ENCODE data around the gene TMEM156. TPM values are rescaled to one million over a fixed set of nuclear protein-coding genes. Genes with fewer than 3 reads are reported as not detected.

The TMEM156 gene
- total and polyA plus RNA-seq, 12 donors: 0.10 to 1.1 (median 0.13) TPM; not detected in 7

DNA sequence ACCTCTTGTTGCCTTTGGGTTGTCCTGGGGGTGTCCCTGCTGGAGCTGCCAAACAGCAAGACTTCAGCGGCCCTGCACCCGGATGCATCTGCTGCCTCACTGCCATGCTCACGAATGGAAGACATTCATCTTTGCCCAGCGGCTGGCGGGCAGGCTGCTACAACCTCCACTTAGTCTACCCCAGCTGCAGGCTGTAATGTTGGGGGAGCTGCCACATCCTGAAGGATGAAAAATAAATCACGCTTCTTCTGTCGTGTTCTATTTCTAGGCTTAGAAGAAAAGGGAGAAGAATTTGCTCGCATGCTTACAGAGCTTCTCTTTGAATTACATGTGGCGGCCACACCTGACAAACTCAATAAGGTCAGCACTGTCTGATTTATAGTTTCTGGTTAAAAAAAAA is 103.2 kb downstream of the TMEM156 start:
- no peak overlapping the region for H3K27ac ChIP-seq
- H3K9me3 ChIP-seq: no peaks in the 10 kb centered on the region
- DNase-seq (no peak), ATAC-seq (no peak)
- H3K27me3 ChIP-seq: no peaks in the 10 kb centered on the region
- peaks cover 0 to 5% (median 0%) of the 10 kb centered on the region in 9 donors for H3K4me1 ChIP-seq
- H3K4me3 ChIP-seq: no peak overlapping the region
- peaks cover 0 to 98% (median 42%) of the 10 kb centered on the region in 9 donors for H3K36me3 ChIP-seq
- 92 to 94% methylated on average over 9 of the region's 9 CpGs for WGBS, 2 donors
- intact Hi-C loops (cut with DNase I): no loop called here
- TF ChIP-seq, protein P1, sequence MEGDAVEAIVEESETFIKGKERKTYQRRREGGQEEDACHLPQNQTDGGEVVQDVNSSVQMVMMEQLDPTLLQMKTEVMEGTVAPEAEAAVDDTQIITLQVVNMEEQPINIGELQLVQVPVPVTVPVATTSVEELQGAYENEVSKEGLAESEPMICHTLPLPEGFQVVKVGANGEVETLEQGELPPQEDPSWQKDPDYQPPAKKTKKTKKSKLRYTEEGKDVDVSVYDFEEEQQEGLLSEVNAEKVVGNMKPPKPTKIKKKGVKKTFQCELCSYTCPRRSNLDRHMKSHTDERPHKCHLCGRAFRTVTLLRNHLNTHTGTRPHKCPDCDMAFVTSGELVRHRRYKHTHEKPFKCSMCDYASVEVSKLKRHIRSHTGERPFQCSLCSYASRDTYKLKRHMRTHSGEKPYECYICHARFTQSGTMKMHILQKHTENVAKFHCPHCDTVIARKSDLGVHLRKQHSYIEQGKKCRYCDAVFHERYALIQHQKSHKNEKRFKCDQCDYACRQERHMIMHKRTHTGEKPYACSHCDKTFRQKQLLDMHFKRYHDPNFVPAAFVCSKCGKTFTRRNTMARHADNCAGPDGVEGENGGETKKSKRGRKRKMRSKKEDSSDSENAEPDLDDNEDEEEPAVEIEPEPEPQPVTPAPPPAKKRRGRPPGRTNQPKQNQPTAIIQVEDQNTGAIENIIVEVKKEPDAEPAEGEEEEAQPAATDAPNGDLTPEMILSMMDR (IDR thresholded peaks at IDR 0.05): no peak

DNA sequence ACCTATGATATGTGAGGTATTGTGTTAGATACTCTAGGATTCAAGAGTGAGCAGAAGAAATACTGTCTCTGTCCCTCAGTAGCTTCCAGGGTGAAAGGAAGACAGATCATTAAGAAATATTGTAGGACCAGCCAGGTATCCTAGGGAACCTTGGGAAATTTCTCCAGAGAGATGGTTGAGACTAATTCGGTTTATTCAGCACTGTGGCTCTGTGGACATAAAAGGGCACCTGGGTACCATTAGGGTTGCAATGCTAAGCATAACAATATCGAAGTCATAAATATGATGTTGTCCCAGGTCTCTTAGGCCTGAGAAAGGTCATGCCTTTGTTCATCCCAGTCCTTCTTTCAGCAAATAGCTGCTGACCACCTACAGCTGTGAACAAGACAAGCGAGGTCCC is 103.6 kb downstream of the TMEM156 start:
- Histone ChIP-seq H3K9me3 (no peaks in the 10 kb centered on the region), H3K27ac (no peak overlapping the region), H3K4me1 (peaks cover 0 to 6% (median 0%) of the 10 kb centered on the region in 9 donors), H3K36me3 (peaks cover 0 to 98% (median 39%) of the 10 kb centered on the region in 9 donors), H3K27me3 (no peaks in the 10 kb centered on the region), H3K4me3 (no peak overlapping the region)
- TF ChIP-seq, protein P1 (IDR thresholded peaks at IDR 0.05): no peak
- ATAC-seq (no peak), DNase-seq (no peak)
- intact Hi-C loops (cut with DNase I): no loop called here
- WGBS, 2 donors: 95 to 97% methylated on average over 3 of the region's 3 CpGs

DNA sequence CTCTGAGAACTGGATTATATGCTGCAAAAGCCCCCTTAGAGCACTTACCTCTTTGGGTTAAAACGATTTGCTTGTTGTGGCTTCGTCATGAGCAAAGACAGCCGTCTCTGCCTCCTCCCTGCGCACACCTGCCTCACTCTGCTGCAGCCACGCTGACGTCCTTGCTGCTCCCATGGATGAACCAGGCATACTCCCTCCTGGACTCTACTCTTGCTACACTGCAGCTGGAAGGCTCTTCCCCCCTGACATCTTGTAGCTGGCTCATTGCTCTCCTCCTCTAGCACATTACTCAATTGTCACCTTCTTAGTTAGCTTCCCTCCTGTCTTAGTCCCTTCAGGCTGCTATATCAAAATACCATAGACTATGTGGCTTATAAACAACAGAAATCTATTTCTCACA is 105.3 kb downstream of the TMEM156 start:
- WGBS, 2 donors: 92 to 94% methylated on average over 6 of the region's 6 CpGs
- Histone ChIP-seq H3K27ac (no peak overlapping the region), H3K4me3 (no peak overlapping the region), H3K36me3 (peaks cover 0 to 98% (median 24%) of the 10 kb centered on the region in 9 donors), H3K9me3 (no peaks in the 10 kb centered on the region), H3K27me3 (no peaks in the 10 kb centered on the region), H3K4me1 (peaks cover 0 to 6% (median 0%) of the 10 kb centered on the region in 9 donors)
- TF ChIP-seq, protein P1 (IDR thresholded peaks at IDR 0.05): no peak
- ATAC-seq (no peak), DNase-seq (no peak)
- intact Hi-C loops (cut with DNase I): no loop called here

DNA sequence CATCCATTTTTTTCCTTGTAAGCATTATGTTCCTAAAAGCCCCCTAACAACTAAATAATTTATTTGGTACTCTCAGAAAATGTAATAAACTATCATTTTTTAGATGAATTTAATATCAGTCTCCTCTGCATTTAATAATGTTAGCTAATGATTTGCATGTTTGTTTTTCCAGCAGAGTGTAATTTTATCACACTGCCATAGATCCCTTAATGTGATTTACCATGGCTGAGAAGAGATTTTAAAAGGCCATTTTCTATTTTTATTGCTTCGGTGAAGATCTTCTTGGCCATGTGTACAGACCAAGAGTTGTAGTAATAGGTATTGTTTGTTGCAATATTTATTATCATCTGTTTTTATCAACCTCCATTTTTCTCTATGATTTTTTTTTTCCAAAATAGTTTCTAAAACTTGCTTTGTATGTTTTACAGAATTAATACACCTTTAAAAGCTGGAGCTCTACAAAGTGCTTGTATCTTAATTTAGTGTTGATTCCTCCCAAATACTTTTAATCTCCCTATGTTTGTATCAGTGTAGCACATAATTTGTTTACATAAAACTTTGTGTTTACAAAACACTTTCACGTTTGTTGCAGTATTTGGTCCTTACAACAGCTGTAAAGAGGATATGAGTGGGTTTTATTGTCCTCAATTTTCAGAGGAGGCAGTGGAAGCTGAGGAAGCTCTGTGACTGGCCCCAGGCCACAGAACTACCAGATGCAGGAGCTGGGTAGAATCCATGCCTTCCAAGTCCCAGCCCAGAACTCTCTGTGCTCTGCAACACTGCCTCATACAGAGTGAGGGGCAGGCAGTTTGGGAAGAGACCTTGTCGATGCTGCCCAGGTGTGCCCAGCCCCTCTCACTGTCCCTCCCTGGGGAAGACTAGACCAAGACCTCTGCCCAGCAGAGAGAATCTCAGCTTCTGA is 106.5 kb downstream of the TMEM156 start:
- WGBS, 2 donors: 73 to 87% methylated on average over 3 of the region's 3 CpGs
- peaks cover 0 to 6% (median 0%) of the 10 kb centered on the region in 9 donors for H3K4me1 ChIP-seq
- H3K9me3 ChIP-seq: no peaks in the 10 kb centered on the region
- intact Hi-C loops (cut with DNase I): no loop called here
- no peak overlapping the region for H3K4me3 ChIP-seq
- H3K27ac ChIP-seq: no peak overlapping the region
- H3K36me3 ChIP-seq: peaks cover 0 to 98% (median 21%) of the 10 kb centered on the region in 9 donors
- H3K27me3 ChIP-seq: no peaks in the 10 kb centered on the region
- TF ChIP-seq, protein P1 (IDR thresholded peaks at IDR 0.05): no peak
- no peak for DNase-seq
- ATAC-seq: no peak
